OCI-LY3 (cell line): ENCODE data around the gene PRRT4.

Experiments
- CTCF ChIP-seq: fragments of 200-600, 300-600 bp; sonication (generic); IDR thresholded peaks from 2 replicates; pipeline ENCODE4 v1.5.1; 2014; ENCODE audit warnings: antibody characterized with exemption, low read length, low read depth
- EZH2phosphoT487 ChIP-seq: fragments of 200-600 bp; shearing (Covaris generic); IDR thresholded peaks from 2 replicates; pipeline ENCODE4 v1.6.1; 2018; ENCODE audit warnings: antibody characterized with exemption, mixed run types, low read depth

- TF ChIP-seq CTCF = no peak
- no peak for TF ChIP-seq EZH2phosphoT487
Measured at GRCh38 chr7:128373606-128374005, 12.1 kb upstream of the PRRT4 start.
